Femur (tissue), 1 donor: ENCODE measurements around the gene RET.

Source experiments
- DNase-seq: peaks from one replicate; pipeline ENCODE4 v3.0.0-alpha.2; 2017

Gene RET

GRCh38 chr10:43122826-43123225 lies 46.0 kb downstream of the RET start:
- peak; percentile 11 for DNase-seq

- peak; percentile 21 for DNase-seq
Observed at GRCh38 chr10:43123361-43124093, 46.7 kb downstream of the RET start.

- peak; percentile 4 for DNase-seq
Observed at GRCh38 chr10:43124094-43124521, 47.2 kb downstream of the RET start.

- peak; percentile 10 for DNase-seq
Observed at GRCh38 chr10:43124574-43125273, 47.9 kb downstream of the RET start.

GRCh38 chr10:43125274-43125845 lies 48.5 kb downstream of the RET start:
- DNase-seq, result peak; percentile 12

- DNase-seq, result peak; percentile 13
Observed at GRCh38 chr10:43125881-43126731, 49.2 kb downstream of the RET start.

GRCh38 chr10:43126759-43127424 lies 50.0 kb downstream of the RET start:
- DNase-seq, result peak; percentile 16

GRCh38 chr10:43127442-43127841 lies 50.6 kb downstream of the RET start:
- DNase-seq, result no peak

- DNase-seq, result peak; percentile 11
Observed at GRCh38 chr10:43128331-43128730, 51.5 kb downstream of the RET start.

GRCh38 chr10:43128958-43129706 lies 52.3 kb downstream of the RET start:
- peak; percentile 60 for DNase-seq

GRCh38 chr10:43130770-43131171 lies 53.9 kb downstream of the RET start:
- DNase-seq, result no peak

- no peak for DNase-seq
Observed at GRCh38 chr10:43131256-43131655, 54.4 kb downstream of the RET start.

- DNase-seq, result no peak
Observed at GRCh38 chr10:43131906-43132305, 55.0 kb downstream of the RET start.

- peak; percentile 23 for DNase-seq
Observed at GRCh38 chr10:43132867-43133787, 56.3 kb downstream of the RET start.

- DNase-seq, result no peak
Observed at GRCh38 chr10:43134126-43134905, 57.4 kb downstream of the RET start.

- DNase-seq, result no peak
Observed at GRCh38 chr10:43135064-43135463, 58.2 kb downstream of the RET start.

- DNase-seq, result no peak
Observed at GRCh38 chr10:43135656-43136055, 58.8 kb downstream of the RET start.

GRCh38 chr10:43136432-43136831 lies 59.6 kb downstream of the RET start:
- DNase-seq, result no peak

GRCh38 chr10:43136995-43137716 lies 60.3 kb downstream of the RET start:
- no peak for DNase-seq
